HepG2 (cell line): ENCODE results near the gene RAB1B. TPM values are rescaled to one million over a fixed set of nuclear protein-coding genes. Genes with fewer than 3 reads are reported as not detected.

ENCODE experiments used
- GTF3A ChIP-seq: sonication (generic); formaldehyde crosslinking; conservative IDR thresholded peaks from 2 replicates; pipeline ENCODE4 v1.4.0; 2020; ENCODE audit warnings: mild to moderate bottlenecking, missing genetic modification reagents
- HCFC1 ChIP-seq: fragments of 150-350 bp; IDR thresholded peaks from 2 replicates; pipeline ENCODE4 v1.6.1; 2014; ENCODE audit warnings: low read depth, low read length
- HNRNPK ChIP-seq: fragments of 200-400 bp; formaldehyde crosslinking; IDR thresholded peaks from 2 replicates; pipeline ENCODE4 v1.6.1; 2018; ENCODE audit warnings: low read length, low read depth, moderate library complexity, mild to moderate bottlenecking; ENCODE audit not compliant: poor library complexity, severe bottlenecking
- ISL2 ChIP-seq: sonication (generic); formaldehyde crosslinking; IDR thresholded peaks from 2 replicates; pipeline ENCODE4 v1.5.0; 2020; ENCODE audit warnings: missing genetic modification reagents
- KAT7 ChIP-seq: IDR thresholded peaks from 2 replicates; pipeline ENCODE4 v1.6.1; 2018; ENCODE audit warnings: borderline replicate concordance, missing compliant biosample characterization
- KDM5B ChIP-seq: sonication (generic); formaldehyde crosslinking; IDR thresholded peaks from 2 replicates; pipeline ENCODE4 v1.4.0; 2020; ENCODE audit warnings: missing genetic modification reagents, mild to moderate bottlenecking, borderline replicate concordance
- MTA3 ChIP-seq: sonication (generic); formaldehyde crosslinking; IDR thresholded peaks from 2 replicates; pipeline ENCODE4 v1.4.0; 2020; ENCODE audit warnings: missing genetic modification reagents
- NCOA1 ChIP-seq: sonication (generic); formaldehyde crosslinking; IDR thresholded peaks from 2 replicates; pipeline ENCODE4 v1.9.0; 2021; ENCODE audit warnings: missing genetic modification reagents
- RARG ChIP-seq: sonication (generic); formaldehyde crosslinking; IDR thresholded peaks from 2 replicates; pipeline ENCODE4 v1.4.0; 2020; ENCODE audit warnings: low read depth, mild to moderate bottlenecking, missing genetic modification reagents
- ZNF674 ChIP-seq: sonication (generic); formaldehyde crosslinking; IDR thresholded peaks from 2 replicates; pipeline ENCODE4 v1.5.0; 2020; ENCODE audit warnings: low read depth, mild to moderate bottlenecking, missing genetic modification reagents
- ZSCAN9 ChIP-seq: IDR thresholded peaks from 2 replicates; pipeline ENCODE4 v1.6.1; 2016; ENCODE audit warnings: borderline replicate concordance
- polyA plus RNA-seq, 8 experiments: library from polyadenylated mRNA; depleted of rRNA in 3 of 8; stranded (reverse) in 7 of 8; unstranded in 1 of 8; fragments of >200 nt; fragmentation: Illumina TruSeq in 4 of 8; extraction: Trizol in 4 of 8; gene quantifications; 2 replicates each; pipeline versions ENCODE4 v1.2.1 to v1.2.3, GENCODE V29; 2011 to 2016; ENCODE audit warnings: low read depth in 4 of 8, missing spikeins in 1 of 8, mixed read lengths in 1 of 8; ENCODE audit not compliant: insufficient read depth in 1 of 8
- total RNA-seq, 5 experiments: library from RNA; depleted of rRNA; stranded (reverse); fragments of >200 nt; fragmentation: Illumina TruSeq; extraction: Trizol; gene quantifications; 2 replicates each; pipeline ENCODE4 v1.2.3, GENCODE V29; 2016; ENCODE audit warnings: low read depth in 1 of 5
- TF ChIP-seq, protein P1 (sequence below): sonication (generic); formaldehyde crosslinking; IDR thresholded peaks from 2 replicates; pipeline ENCODE4 v1.5.0; 2020; ENCODE audit warnings: missing genetic modification reagents
- TF ChIP-seq, protein P2 (sequence below): IDR thresholded peaks from 2 replicates; pipeline ENCODE4 v1.6.1; 2016; ENCODE audit warnings: mild to moderate bottlenecking
- TF ChIP-seq, protein P3 (sequence below): sonication (generic); formaldehyde crosslinking; IDR thresholded peaks from 2 replicates; pipeline ENCODE4 v1.8.1; 2023; ENCODE audit warnings: missing genetic modification reagents, mild to moderate bottlenecking, borderline replicate concordance
- TF ChIP-seq, protein P4 (sequence below): sonication (generic); formaldehyde crosslinking; IDR thresholded peaks from 2 replicates; pipeline ENCODE4 v1.5.1; 2020; ENCODE audit warnings: mild to moderate bottlenecking, missing genetic modification reagents, moderate library complexity
- TF ChIP-seq, protein P5 (sequence below): sonication (generic); formaldehyde crosslinking; IDR thresholded peaks from 2 replicates; pipeline ENCODE4 v1.4.0; 2020; ENCODE audit warnings: mild to moderate bottlenecking, low read depth, missing genetic modification reagents
- TF ChIP-seq, protein P6 (sequence below): sonication (generic); formaldehyde crosslinking; IDR thresholded peaks from 2 replicates; pipeline ENCODE4 v1.5.1; 2020; ENCODE audit warnings: missing genetic modification reagents, mild to moderate bottlenecking, borderline replicate concordance
- TF ChIP-seq, protein P7 (sequence below): sonication (generic); formaldehyde crosslinking; IDR thresholded peaks from 2 replicates; pipeline ENCODE4 v1.4.0; 2020; ENCODE audit warnings: missing genetic modification reagents, mild to moderate bottlenecking, borderline replicate concordance

The RAB1B gene
- total and polyA plus RNA-seq, 2 of the 13 experiments (the other 11 are each of a cell fraction or from before 2014, with no cell fraction given) = 77.9 to 87.9 TPM

DNA sequence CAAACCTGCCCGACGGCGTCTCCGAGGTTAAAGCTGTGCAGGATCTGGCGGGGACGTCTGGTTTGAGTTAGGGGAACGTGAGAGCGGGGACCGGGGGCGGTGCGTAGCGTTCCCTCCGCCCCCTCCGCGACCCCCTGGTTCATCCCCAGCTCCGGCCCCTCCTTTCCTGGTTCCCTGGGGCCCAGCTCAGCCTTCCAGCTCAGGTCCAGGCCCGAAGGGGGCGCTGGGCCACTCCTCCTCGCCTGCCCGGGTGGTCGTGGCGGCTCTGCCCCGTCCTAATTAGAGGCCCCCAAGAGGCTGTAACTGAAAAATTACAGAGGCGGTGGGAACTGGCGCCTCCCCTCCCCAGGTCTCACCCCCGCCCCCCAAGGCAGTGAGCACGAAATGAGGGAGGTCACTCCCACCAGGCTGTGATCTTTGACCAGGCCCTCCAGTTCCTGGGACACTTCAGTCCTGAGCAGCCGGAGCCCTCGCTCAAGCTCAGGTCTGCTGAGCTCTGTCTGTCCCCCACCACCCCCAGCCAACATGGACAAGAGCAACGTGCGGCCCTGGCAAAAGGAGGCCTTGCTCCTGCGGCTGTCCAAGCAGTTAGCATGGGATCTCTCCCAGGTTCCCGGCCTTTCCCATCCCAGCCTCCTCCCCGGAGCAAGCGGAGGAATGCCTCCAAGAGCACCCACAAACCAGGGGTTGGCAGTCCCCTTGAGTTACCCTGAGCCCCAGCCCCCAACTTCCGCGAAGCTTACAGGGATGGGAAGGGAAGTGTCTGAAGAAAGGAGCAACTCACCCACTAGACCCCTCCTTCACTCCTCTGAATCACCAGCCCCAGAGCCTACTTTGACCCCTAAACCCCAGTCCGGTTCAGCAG is 45.1 kb downstream of the RAB1B start (continued):
- TF ChIP-seq, protein P1, sequence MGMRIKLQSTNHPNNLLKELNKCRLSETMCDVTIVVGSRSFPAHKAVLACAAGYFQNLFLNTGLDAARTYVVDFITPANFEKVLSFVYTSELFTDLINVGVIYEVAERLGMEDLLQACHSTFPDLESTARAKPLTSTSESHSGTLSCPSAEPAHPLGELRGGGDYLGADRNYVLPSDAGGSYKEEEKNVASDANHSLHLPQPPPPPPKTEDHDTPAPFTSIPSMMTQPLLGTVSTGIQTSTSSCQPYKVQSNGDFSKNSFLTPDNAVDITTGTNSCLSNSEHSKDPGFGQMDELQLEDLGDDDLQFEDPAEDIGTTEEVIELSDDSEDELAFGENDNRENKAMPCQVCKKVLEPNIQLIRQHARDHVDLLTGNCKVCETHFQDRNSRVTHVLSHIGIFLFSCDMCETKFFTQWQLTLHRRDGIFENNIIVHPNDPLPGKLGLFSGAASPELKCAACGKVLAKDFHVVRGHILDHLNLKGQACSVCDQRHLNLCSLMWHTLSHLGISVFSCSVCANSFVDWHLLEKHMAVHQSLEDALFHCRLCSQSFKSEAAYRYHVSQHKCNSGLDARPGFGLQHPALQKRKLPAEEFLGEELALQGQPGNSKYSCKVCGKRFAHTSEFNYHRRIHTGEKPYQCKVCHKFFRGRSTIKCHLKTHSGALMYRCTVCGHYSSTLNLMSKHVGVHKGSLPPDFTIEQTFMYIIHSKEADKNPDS (CRISPR knock-in tag) = peak; percentile 73; the same call in 1 of the 2 replicates
- TF ChIP-seq ISL2 (CRISPR knock-in tag) = no peak
- TF ChIP-seq RARG = no peak
- TF ChIP-seq, protein P2, sequence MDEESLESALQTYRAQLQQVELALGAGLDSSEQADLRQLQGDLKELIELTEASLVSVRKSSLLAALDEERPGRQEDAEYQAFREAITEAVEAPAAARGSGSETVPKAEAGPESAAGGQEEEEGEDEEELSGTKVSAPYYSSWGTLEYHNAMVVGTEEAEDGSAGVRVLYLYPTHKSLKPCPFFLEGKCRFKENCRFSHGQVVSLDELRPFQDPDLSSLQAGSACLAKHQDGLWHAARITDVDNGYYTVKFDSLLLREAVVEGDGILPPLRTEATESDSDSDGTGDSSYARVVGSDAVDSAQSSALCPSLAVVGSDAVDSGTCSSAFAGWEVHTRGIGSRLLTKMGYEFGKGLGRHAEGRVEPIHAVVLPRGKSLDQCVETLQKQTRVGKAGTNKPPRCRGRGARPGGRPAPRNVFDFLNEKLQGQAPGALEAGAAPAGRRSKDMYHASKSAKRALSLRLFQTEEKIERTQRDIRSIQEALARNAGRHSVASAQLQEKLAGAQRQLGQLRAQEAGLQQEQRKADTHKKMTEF (CRISPR knock-in tag) = peak; percentile 61
- TF ChIP-seq, protein P3, sequence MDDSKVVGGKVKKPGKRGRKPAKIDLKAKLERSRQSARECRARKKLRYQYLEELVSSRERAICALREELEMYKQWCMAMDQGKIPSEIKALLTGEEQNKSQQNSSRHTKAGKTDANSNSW = no peak
- no peak for TF ChIP-seq KAT7 (CRISPR knock-in tag)
- TF ChIP-seq ZNF674 = no peak
- TF ChIP-seq, protein P4, sequence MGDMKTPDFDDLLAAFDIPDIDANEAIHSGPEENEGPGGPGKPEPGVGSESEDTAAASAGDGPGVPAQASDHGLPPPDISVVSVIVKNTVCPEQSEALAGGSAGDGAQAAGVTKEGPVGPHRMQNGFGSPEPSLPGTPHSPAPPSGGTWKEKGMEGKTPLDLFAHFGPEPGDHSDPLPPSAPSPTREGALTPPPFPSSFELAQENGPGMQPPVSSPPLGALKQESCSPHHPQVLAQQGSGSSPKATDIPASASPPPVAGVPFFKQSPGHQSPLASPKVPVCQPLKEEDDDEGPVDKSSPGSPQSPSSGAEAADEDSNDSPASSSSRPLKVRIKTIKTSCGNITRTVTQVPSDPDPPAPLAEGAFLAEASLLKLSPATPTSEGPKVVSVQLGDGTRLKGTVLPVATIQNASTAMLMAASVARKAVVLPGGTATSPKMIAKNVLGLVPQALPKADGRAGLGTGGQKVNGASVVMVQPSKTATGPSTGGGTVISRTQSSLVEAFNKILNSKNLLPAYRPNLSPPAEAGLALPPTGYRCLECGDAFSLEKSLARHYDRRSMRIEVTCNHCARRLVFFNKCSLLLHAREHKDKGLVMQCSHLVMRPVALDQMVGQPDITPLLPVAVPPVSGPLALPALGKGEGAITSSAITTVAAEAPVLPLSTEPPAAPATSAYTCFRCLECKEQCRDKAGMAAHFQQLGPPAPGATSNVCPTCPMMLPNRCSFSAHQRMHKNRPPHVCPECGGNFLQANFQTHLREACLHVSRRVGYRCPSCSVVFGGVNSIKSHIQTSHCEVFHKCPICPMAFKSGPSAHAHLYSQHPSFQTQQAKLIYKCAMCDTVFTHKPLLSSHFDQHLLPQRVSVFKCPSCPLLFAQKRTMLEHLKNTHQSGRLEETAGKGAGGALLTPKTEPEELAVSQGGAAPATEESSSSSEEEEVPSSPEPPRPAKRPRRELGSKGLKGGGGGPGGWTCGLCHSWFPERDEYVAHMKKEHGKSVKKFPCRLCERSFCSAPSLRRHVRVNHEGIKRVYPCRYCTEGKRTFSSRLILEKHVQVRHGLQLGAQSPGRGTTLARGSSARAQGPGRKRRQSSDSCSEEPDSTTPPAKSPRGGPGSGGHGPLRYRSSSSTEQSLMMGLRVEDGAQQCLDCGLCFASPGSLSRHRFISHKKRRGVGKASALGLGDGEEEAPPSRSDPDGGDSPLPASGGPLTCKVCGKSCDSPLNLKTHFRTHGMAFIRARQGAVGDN (CRISPR knock-in tag) = peak; percentile 80
- no peak for TF ChIP-seq NCOA1
- TF ChIP-seq KDM5B (CRISPR knock-in tag) = peak; percentile 56; the same call in 1 of the 2 replicates
- TF ChIP-seq, protein P5, sequence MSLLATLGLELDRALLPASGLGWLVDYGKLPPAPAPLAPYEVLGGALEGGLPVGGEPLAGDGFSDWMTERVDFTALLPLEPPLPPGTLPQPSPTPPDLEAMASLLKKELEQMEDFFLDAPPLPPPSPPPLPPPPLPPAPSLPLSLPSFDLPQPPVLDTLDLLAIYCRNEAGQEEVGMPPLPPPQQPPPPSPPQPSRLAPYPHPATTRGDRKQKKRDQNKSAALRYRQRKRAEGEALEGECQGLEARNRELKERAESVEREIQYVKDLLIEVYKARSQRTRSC = no peak
- TF ChIP-seq, protein P6, sequence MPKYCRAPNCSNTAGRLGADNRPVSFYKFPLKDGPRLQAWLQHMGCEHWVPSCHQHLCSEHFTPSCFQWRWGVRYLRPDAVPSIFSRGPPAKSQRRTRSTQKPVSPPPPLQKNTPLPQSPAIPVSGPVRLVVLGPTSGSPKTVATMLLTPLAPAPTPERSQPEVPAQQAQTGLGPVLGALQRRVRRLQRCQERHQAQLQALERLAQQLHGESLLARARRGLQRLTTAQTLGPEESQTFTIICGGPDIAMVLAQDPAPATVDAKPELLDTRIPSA (CRISPR knock-in tag) = no peak
- TF ChIP-seq GTF3A (CRISPR knock-in tag) = no peak
- peak; percentile 5 for TF ChIP-seq HNRNPK
- TF ChIP-seq, protein P7, sequence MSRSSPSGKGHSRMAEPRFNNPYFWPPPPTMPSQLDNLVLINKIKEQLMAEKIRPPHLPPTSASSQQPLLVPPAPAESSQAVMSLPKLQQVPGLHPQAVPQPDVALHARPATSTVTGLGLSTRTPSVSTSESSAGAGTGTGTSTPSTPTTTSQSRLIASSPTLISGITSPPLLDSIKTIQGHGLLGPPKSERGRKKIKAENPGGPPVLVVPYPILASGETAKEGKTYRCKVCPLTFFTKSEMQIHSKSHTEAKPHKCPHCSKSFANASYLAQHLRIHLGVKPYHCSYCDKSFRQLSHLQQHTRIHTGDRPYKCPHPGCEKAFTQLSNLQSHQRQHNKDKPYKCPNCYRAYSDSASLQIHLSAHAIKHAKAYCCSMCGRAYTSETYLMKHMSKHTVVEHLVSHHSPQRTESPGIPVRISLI (CRISPR knock-in tag) = no peak
- no peak for TF ChIP-seq HCFC1
- TF ChIP-seq ZSCAN9 (CRISPR knock-in tag) = no peak
- no peak for TF ChIP-seq MTA3 (CRISPR knock-in tag)
